ENCODE results near the gene KDM1B. TPM values are rescaled to one million over a fixed set of nuclear protein-coding genes. Genes with fewer than 3 reads are reported as not detected.

Gene KDM1B
- total and polyA plus RNA-seq, 2 donors (not counting 3 experiments of a cell fraction or from before 2014, with no cell fraction given): 3.0 to 10.8 TPM

GRCh38 chr6:18248698-18249097, 93.5 kb downstream of the KDM1B start:
- intact Hi-C loops (cut with micrococcal nuclease): no loop called here
- Histone ChIP-seq H3K79me2 (ENCODE audit: control insufficient read depth, insufficient read depth, low read length) (peaks cover 71% of the 10 kb centered on the region), H3K27ac (ENCODE audit: insufficient read depth, low read depth, low read length) (no peak overlapping the region), H3K9me1 (replicated peaks; ENCODE audit: control insufficient read depth, extremely low read depth, insufficient read depth, low read length) (peaks cover 2% of the 10 kb centered on the region), H3K9me3 (replicated peaks; ENCODE audit: control insufficient read depth, insufficient read depth, low read length) (no peaks in the 10 kb centered on the region), H4K20me1 (replicated peaks; ENCODE audit: control insufficient read depth, extremely low read depth, insufficient read depth, low read length) (peaks cover 2% of the 10 kb centered on the region), H2AFZ (ENCODE audit: low read depth, low read length) (no peak overlapping the region), H3K4me1 (ENCODE audit: control insufficient read depth, extremely low read depth, insufficient read depth, low read length) (no peaks in the 10 kb centered on the region), H3K27me3 (ENCODE audit: control insufficient read depth in 2 of 2, insufficient read depth in 2 of 2, low read length in 2 of 2) (no peaks in the 10 kb centered on the region), H3K4me2 (ENCODE audit: insufficient read depth, low read length) (no peak overlapping the region), H3K9ac (replicated peaks; ENCODE audit: extremely low read depth, insufficient read depth, low read length) (no peak overlapping the region), H3K4me3 (replicated peaks in 1 of 3; ENCODE audit: insufficient read depth in 1 of 3, low read depth in 1 of 3, low read length in 3 of 3) (no peak overlapping the region), H3K36me3 (ENCODE audit: control insufficient read depth in 2 of 2, extremely low read depth in 1 of 2, insufficient read depth in 2 of 2, low read length in 2 of 2) (peaks cover 4 to 44% of the 10 kb centered on the region in 2 experiments)
- CTCF ChIA-PET: no interaction called here
- no TSS peak for BruUV-seq (replicated peaks)
- no peak for FAIRE-seq
- no peak for DNase-seq (ENCODE audit: low read depth, low spot score)
- dilution Hi-C loops (cut with MboI; ENCODE audit: extremely low pct_ligation_motif_present, low sequenced_read_pairs): no loop called here
- POLR2A ChIA-PET: no interaction called here
- TF ChIP-seq CTCF (IDR thresholded peaks at IDR 0.05; ENCODE audit: extremely low read depth in 1 of 2, insufficient read depth in 1 of 2, low read depth in 1 of 2, low read length in 2 of 2) (no peak), MAX (IDR thresholded peaks at IDR 0.05; ENCODE audit: insufficient read depth, insufficient read length) (no peak), GATA2 (IDR thresholded peaks at IDR 0.05; ENCODE audit: insufficient read depth, insufficient read length, low read depth, low read length) (no peak), JUN (IDR thresholded peaks at IDR 0.05; ENCODE audit: borderline replicate concordance, insufficient read depth, insufficient read length, low read depth) (no peak), MYC (IDR thresholded peaks at IDR 0.05; ENCODE audit: low read depth, low read length) (no peak), POLR2AphosphoS5 (IDR thresholded peaks at IDR 0.05; ENCODE audit: insufficient read depth, low read depth, low read length) (no peak), FOS (IDR thresholded peaks at IDR 0.05; ENCODE audit: borderline replicate concordance, insufficient read depth, low read length) (no peak), POLR2A (IDR thresholded peaks at IDR 0.05; ENCODE audit: low read depth, low read length) (no peak), EZH2 (IDR thresholded peaks at IDR 0.05; ENCODE audit: borderline replicate concordance, low read depth, low read length, severe bottlenecking) (no peak)
